ENCODE data around the gene RIMOC1.

GRCh38 chr5:41869151-41869723 lies 34.9 kb upstream of the RIMOC1 start:
- TF ChIP-seq, protein P1, sequence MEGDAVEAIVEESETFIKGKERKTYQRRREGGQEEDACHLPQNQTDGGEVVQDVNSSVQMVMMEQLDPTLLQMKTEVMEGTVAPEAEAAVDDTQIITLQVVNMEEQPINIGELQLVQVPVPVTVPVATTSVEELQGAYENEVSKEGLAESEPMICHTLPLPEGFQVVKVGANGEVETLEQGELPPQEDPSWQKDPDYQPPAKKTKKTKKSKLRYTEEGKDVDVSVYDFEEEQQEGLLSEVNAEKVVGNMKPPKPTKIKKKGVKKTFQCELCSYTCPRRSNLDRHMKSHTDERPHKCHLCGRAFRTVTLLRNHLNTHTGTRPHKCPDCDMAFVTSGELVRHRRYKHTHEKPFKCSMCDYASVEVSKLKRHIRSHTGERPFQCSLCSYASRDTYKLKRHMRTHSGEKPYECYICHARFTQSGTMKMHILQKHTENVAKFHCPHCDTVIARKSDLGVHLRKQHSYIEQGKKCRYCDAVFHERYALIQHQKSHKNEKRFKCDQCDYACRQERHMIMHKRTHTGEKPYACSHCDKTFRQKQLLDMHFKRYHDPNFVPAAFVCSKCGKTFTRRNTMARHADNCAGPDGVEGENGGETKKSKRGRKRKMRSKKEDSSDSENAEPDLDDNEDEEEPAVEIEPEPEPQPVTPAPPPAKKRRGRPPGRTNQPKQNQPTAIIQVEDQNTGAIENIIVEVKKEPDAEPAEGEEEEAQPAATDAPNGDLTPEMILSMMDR (IDR thresholded peaks at IDR 0.05): no peak
- TF ChIP-seq POLR2A (IDR thresholded peaks at IDR 0.05; ENCODE audit: low read depth): no peak
- TF ChIP-seq POLR2AphosphoS5 (IDR thresholded peaks at IDR 0.05): no peak
- TF ChIP-seq EP300 (IDR thresholded peaks at IDR 0.05): no peak

All from esophagus muscularis mucosa (tissue), 4 donors.